ENCODE results near the gene CASQ1. TPM values are rescaled to one million over a fixed set of nuclear protein-coding genes. Genes with fewer than 3 reads are reported as not detected.

Gene CASQ1
- total RNA-seq, 2 donors from 2014 or later, result not detected

DNA sequence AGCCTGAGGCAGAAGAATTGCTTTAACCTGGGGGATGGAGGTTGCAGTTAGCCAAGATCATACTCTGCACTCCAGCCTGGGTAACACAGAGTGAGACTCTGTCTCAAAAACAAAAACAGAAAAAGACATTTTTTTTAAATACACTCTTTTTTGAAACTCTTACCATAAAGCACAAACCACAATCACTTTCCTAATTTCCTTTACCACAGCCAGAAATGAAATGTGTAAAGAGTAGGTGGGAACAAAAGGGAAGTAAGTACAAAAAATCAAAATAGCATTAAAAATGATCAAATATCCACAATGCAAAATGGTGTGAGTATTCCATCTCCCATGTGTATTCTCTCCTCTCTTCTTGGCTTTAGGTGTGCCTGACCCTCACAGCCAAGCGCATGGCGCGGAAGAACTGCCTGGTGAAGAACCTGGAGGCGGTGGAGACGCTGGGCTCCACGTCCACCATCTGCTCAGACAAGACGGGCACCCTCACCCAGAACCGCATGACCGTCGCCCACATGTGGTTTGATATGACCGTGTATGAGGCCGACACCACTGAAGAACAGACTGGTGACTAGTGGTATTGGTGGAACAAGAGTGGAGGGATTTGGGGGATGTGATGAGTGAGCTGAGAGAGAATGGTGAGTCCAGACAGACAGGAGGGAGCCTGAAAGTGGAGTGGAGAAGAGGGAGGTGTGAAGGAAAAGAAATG lies 24.1 kb upstream of the CASQ1 start:
- Histone ChIP-seq H3K9me3 (no peaks in the 10 kb centered on the region), H3K36me3 (replicated peaks in 1 of 2; ENCODE audit: insufficient read depth in 1 of 2, low read depth in 2 of 2) (no peaks in the 10 kb centered on the region), H3K27me3 (no peaks in the 10 kb centered on the region), H3K4me3 (no peak overlapping the region), H3K4me1 (no peaks in the 10 kb centered on the region), H3K27ac (no peak overlapping the region)
- TF ChIP-seq, protein P1, sequence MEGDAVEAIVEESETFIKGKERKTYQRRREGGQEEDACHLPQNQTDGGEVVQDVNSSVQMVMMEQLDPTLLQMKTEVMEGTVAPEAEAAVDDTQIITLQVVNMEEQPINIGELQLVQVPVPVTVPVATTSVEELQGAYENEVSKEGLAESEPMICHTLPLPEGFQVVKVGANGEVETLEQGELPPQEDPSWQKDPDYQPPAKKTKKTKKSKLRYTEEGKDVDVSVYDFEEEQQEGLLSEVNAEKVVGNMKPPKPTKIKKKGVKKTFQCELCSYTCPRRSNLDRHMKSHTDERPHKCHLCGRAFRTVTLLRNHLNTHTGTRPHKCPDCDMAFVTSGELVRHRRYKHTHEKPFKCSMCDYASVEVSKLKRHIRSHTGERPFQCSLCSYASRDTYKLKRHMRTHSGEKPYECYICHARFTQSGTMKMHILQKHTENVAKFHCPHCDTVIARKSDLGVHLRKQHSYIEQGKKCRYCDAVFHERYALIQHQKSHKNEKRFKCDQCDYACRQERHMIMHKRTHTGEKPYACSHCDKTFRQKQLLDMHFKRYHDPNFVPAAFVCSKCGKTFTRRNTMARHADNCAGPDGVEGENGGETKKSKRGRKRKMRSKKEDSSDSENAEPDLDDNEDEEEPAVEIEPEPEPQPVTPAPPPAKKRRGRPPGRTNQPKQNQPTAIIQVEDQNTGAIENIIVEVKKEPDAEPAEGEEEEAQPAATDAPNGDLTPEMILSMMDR (IDR thresholded peaks at IDR 0.05), result no peak
- TF ChIP-seq POLR2A (IDR thresholded peaks at IDR 0.05), result no peak
- intact Hi-C loops (cut with DNase I), result no loop called here
- DNase-seq, result no peak
- whole genome bisulfite sequencing, 2 donors, result 60 to 81% methylated on average over 12 of the region's 12 CpGs
- no peak for ATAC-seq

DNA sequence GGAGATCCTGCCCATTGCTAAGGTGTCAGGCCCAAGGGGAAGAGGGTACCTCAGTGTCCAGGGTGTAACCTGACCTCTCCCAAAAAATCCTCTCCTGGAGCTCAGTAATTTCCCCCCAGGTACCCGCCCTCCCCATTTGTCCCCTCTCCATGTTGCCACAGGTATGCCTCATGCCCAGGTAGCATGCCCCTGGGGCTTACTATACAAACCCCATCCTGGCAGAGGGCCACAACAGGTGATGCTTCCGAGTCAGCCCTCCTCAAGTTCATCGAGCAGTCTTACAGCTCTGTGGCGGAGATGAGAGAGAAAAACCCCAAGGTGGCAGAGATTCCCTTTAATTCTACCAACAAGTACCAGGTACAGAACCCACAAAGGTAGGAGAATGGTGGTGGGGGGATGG lies 23.3 kb upstream of the CASQ1 start:
- no peak overlapping the region for H3K4me3 ChIP-seq
- H3K4me1 ChIP-seq, result no peaks in the 10 kb centered on the region
- H3K27me3 ChIP-seq, result no peaks in the 10 kb centered on the region
- no peak overlapping the region for H3K27ac ChIP-seq
- WGBS, 2 donors, result 55 to 81% methylated on average over 4 of the region's 4 CpGs
- no peaks in the 10 kb centered on the region for H3K36me3 ChIP-seq (replicated peaks in 1 of 2; ENCODE audit: insufficient read depth in 1 of 2, low read depth in 2 of 2)
- no peaks in the 10 kb centered on the region for H3K9me3 ChIP-seq
- TF ChIP-seq, protein P1 (IDR thresholded peaks at IDR 0.05), result no peak
- TF ChIP-seq POLR2A (IDR thresholded peaks at IDR 0.05), result no peak
- ATAC-seq (no peak), DNase-seq (no peak)
- intact Hi-C loops (cut with DNase I), result no loop called here

DNA sequence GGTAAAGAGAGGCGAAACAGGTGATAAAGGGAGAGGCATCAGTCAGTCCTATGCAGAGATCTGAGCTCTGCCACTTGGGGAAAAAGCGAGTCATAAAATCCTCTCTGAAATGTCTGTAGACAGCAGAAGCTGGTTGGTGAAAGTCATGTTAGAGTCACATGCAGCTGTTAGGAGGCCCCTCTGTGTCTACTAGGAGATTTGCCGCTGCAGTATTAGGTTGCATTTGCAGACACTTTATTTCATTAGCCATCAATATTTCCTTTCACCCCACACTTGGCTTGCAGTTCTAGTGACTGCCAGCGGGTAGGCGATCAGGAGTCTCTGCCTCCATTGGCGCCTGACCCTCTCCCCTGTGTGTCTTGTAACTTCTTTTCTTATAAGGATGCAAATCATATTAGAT lies 22.8 kb upstream of the CASQ1 start:
- no peaks in the 10 kb centered on the region for H3K9me3 ChIP-seq
- H3K36me3 ChIP-seq (replicated peaks in 1 of 2; ENCODE audit: insufficient read depth in 1 of 2, low read depth in 2 of 2), result no peaks in the 10 kb centered on the region
- TF ChIP-seq, protein P1 (IDR thresholded peaks at IDR 0.05), result no peak
- no peak for TF ChIP-seq POLR2A (IDR thresholded peaks at IDR 0.05)
- intact Hi-C loops (cut with DNase I), result no loop called here
- no peaks in the 10 kb centered on the region for H3K27me3 ChIP-seq
- ATAC-seq (no peak), DNase-seq (no peak)
- no peak overlapping the region for H3K27ac ChIP-seq
- 92 to 93% methylated on average over 6 of the region's 6 CpGs for WGBS, 2 donors
- H3K4me3 ChIP-seq, result no peak overlapping the region
- H3K4me1 ChIP-seq, result no peaks in the 10 kb centered on the region

DNA sequence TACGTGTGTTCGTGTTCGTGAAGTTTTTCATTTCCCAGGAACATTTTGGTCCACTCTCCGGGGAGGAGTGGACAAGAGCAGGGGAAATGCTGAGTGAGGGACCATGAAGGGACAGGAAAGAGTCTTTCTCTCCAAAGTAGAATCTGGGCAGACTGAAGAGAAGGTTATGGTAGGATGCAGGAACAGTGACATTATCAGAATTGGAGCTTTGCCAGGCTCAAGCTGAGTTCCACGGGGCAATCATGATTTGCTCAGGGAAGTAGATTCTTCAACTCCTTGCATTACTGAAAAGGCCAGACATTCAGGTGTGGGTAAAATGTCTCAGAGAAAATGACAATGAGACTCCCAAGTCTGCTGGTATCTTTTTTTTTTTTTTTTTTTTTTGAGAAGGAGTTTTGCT lies 22.4 kb upstream of the CASQ1 start:
- Histone ChIP-seq H3K4me1 (no peaks in the 10 kb centered on the region), H3K27me3 (no peaks in the 10 kb centered on the region), H3K36me3 (replicated peaks in 1 of 2; ENCODE audit: insufficient read depth in 1 of 2, low read depth in 2 of 2) (no peaks in the 10 kb centered on the region), H3K27ac (no peak overlapping the region), H3K4me3 (no peak overlapping the region), H3K9me3 (no peaks in the 10 kb centered on the region)
- no peak for TF ChIP-seq POLR2A (IDR thresholded peaks at IDR 0.05)
- TF ChIP-seq, protein P1 (IDR thresholded peaks at IDR 0.05), result no peak
- ATAC-seq (no peak), DNase-seq (no peak)
- WGBS, 2 donors, result 58 to 66% methylated on average over 5 of the region's 5 CpGs
- intact Hi-C loops (cut with DNase I), result no loop called here

Measured in body of pancreas (tissue), 4 donors.